Panc1 (cell line): ENCODE data around the gene SLC14A1. TPM values are rescaled to one million over a fixed set of nuclear protein-coding genes. Genes with fewer than 3 reads are reported as not detected.

Experiments
- ATAC-seq: fragments of 200-7000 bp; cut with Tn5 transposase; 2 replicates; pipeline ENCODE4 v1.9.1; 2020; ENCODE audit warnings: mild to moderate bottlenecking, moderate library complexity
- BruUV-seq: library from RNA; stranded (reverse); fragments of 400-500 nt; replicated peaks from 2 replicates; lab custom pipeline; 2021; lab: Mats Ljungman, UMichigan
- CTCF ChIA-PET: fragments of 300-600 bp; sonication (Branson Sonifier 250); formaldehyde crosslinking; loops from one replicate; lab custom pipeline; 2022; ENCODE audit warnings: antibody characterized with exemption; lab: Charles Lee
- POLR2A ChIA-PET: fragments of 300-600 bp; sonication (Branson Sonifier 250); formaldehyde crosslinking; loops from one replicate; lab custom pipeline; 2022; ENCODE audit warnings: antibody characterized with exemption; lab: Charles Lee
- DNase-seq: peaks from one replicate; pipeline ENCODE4 v3.0.0-alpha.2; 2010; ENCODE audit warnings: low read depth, low spot score
- H3K27ac ChIP-seq: 2 replicates; pipeline ENCODE4 v1.5.1; 2011; ENCODE audit warnings: mild to moderate bottlenecking, low read length, inconsistent platforms
- H3K27me3 ChIP-seq: fragments of 200-500 bp; sonication (Bioruptor generic); 2 replicates; pipeline ENCODE4 v1.6.0; 2014; ENCODE audit warnings: low read length, inconsistent platforms; ENCODE audit not compliant: control insufficient read depth, insufficient read depth
- H3K36me3 ChIP-seq: fragments of 200-500 bp; sonication (Bioruptor generic); 2 replicates; pipeline ENCODE4 v1.5.1; 2014; ENCODE audit warnings: inconsistent platforms, mild to moderate bottlenecking, low read length, moderate library complexity; ENCODE audit not compliant: control insufficient read depth, insufficient read depth
- H3K4me1 ChIP-seq: 2 replicates; pipeline ENCODE4 v1.5.1; 2011; ENCODE audit warnings: inconsistent platforms, mild to moderate bottlenecking, low read length, moderate library complexity; ENCODE audit not compliant: control insufficient read depth, insufficient read depth
- H3K4me3 ChIP-seq, 2 experiments: 2 replicates each; pipeline ENCODE4 v1.5.1; 2011 to 2012; ENCODE audit warnings: low read depth in 2 of 2, low read length in 2 of 2, mild to moderate bottlenecking in 2 of 2, inconsistent platforms in 1 of 2, moderate library complexity in 1 of 2
- H3K9me3 ChIP-seq: fragments of 200-500 bp; sonication (Bioruptor generic); 2 replicates; pipeline ENCODE4 v1.5.1; 2014; ENCODE audit warnings: low read depth, mild to moderate bottlenecking, inconsistent platforms, low read length, moderate library complexity; ENCODE audit not compliant: control insufficient read depth, insufficient read depth
- POLR2AphosphoS5 ChIP-seq: IDR thresholded peaks from 2 replicates; pipeline ENCODE4 v1.6.1; 2012; ENCODE audit warnings: mild to moderate bottlenecking, low read depth, low read length, moderate library complexity
- SIN3A ChIP-seq: IDR thresholded peaks from 2 replicates; pipeline ENCODE4 v1.6.1; 2012; ENCODE audit warnings: low read depth, mild to moderate bottlenecking, low read length, moderate library complexity, borderline replicate concordance; ENCODE audit not compliant: insufficient read depth
- TCF7L2 ChIP-seq: IDR thresholded peaks from 2 replicates; pipeline ENCODE4 v1.6.1; 2011; ENCODE audit warnings: mild to moderate bottlenecking, low read depth, low read length, inconsistent platforms
- in situ Hi-C: cut with HindIII; loops from 2 replicates; pipeline ENCODE4 v1.10.0; 2016; ENCODE audit warnings: low sequenced_read_pairs, low pct_unique_long_range_greater_than_20kb
- intact Hi-C: fragments of 100-400 bp; cut with micrococcal nuclease; formaldehyde crosslinking; loops from one replicate; pipeline ENCODE4 v1.10.0; 2022; ENCODE audit not compliant: unreplicated experiment
- total RNA-seq: library from RNA; stranded (reverse); gene quantifications from one replicate; pipeline ENCODE4 v1.2.1, GENCODE V29; 2021; ENCODE audit not compliant: unreplicated experiment
- TF ChIP-seq, protein P1 (sequence below), 2 experiments: IDR thresholded peaks; 2 replicates each; pipeline ENCODE4 v1.6.1; 2011 to 2012; ENCODE audit warnings: low read depth in 2 of 2, control low read depth in 1 of 2, low read length in 1 of 2, mild to moderate bottlenecking in 1 of 2, moderate library complexity in 1 of 2; ENCODE audit not compliant: insufficient read depth in 1 of 2
- TF ChIP-seq, protein P2 (sequence below): fragments of 450-650 bp; IDR thresholded peaks from 2 replicates; pipeline ENCODE4 v1.5.1; 2017; ENCODE audit warnings: mild to moderate bottlenecking

Gene SLC14A1
- total RNA-seq, 1 experiment from 2014 or later = 1.2 TPM

- no TSS peak for BruUV-seq
- no peaks in the 10 kb centered on the region; the same call in 1 of the 2 replicates for H3K27me3 ChIP-seq
- ATAC-seq (no peak), DNase-seq (no peak)
- POLR2A ChIA-PET = no interaction called here
- intact Hi-C loops (no loop called here), in situ Hi-C loops (no loop called here)
- H3K9me3 ChIP-seq = no peaks in the 10 kb centered on the region
- no peaks in the 10 kb centered on the region for H3K36me3 ChIP-seq
- H3K4me1 ChIP-seq = no peaks in the 10 kb centered on the region
- no peak overlapping the region for H3K4me3 ChIP-seq
- CTCF ChIA-PET = no interaction called here
- no peak overlapping the region for H3K27ac ChIP-seq
- TF ChIP-seq POLR2AphosphoS5 (no peak), SIN3A (no peak), TCF7L2 (no peak)
- TF ChIP-seq, protein P1, sequence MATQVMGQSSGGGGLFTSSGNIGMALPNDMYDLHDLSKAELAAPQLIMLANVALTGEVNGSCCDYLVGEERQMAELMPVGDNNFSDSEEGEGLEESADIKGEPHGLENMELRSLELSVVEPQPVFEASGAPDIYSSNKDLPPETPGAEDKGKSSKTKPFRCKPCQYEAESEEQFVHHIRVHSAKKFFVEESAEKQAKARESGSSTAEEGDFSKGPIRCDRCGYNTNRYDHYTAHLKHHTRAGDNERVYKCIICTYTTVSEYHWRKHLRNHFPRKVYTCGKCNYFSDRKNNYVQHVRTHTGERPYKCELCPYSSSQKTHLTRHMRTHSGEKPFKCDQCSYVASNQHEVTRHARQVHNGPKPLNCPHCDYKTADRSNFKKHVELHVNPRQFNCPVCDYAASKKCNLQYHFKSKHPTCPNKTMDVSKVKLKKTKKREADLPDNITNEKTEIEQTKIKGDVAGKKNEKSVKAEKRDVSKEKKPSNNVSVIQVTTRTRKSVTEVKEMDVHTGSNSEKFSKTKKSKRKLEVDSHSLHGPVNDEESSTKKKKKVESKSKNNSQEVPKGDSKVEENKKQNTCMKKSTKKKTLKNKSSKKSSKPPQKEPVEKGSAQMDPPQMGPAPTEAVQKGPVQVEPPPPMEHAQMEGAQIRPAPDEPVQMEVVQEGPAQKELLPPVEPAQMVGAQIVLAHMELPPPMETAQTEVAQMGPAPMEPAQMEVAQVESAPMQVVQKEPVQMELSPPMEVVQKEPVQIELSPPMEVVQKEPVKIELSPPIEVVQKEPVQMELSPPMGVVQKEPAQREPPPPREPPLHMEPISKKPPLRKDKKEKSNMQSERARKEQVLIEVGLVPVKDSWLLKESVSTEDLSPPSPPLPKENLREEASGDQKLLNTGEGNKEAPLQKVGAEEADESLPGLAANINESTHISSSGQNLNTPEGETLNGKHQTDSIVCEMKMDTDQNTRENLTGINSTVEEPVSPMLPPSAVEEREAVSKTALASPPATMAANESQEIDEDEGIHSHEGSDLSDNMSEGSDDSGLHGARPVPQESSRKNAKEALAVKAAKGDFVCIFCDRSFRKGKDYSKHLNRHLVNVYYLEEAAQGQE (IDR thresholded peaks at IDR 0.05; ENCODE audit: insufficient read depth in 1 of 2, low read depth in 2 of 2, low read length in 1 of 2) = no peak
- TF ChIP-seq, protein P2, sequence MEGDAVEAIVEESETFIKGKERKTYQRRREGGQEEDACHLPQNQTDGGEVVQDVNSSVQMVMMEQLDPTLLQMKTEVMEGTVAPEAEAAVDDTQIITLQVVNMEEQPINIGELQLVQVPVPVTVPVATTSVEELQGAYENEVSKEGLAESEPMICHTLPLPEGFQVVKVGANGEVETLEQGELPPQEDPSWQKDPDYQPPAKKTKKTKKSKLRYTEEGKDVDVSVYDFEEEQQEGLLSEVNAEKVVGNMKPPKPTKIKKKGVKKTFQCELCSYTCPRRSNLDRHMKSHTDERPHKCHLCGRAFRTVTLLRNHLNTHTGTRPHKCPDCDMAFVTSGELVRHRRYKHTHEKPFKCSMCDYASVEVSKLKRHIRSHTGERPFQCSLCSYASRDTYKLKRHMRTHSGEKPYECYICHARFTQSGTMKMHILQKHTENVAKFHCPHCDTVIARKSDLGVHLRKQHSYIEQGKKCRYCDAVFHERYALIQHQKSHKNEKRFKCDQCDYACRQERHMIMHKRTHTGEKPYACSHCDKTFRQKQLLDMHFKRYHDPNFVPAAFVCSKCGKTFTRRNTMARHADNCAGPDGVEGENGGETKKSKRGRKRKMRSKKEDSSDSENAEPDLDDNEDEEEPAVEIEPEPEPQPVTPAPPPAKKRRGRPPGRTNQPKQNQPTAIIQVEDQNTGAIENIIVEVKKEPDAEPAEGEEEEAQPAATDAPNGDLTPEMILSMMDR = no peak
Measured at GRCh38 chr18:45678441-45678840, 45.5 kb upstream of the SLC14A1 start.

DNA sequence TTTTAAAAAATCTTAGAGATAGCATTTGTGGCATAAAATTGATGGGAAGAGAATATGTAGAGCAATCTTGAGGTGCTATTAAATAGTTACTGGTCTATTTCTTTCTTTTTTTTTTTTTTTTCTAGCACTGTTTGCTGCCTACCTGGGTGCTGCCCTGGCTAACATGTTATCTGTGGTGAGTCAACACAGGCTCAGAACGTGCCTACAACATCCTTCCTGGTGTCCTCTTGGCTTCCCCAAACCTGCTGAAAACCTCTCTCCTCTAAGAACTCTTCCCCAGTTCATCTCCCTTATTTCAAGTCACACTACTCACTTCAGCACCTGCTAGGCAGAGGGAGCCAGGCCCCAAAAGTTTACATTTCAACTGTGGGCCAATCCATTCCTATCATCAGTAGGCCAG is 45.1 kb upstream of the SLC14A1 start:
- ATAC-seq (no peak), DNase-seq (no peak)
- TF ChIP-seq TCF7L2 (no peak), POLR2AphosphoS5 (no peak), SIN3A (no peak)
- TF ChIP-seq, protein P2 = no peak
- TF ChIP-seq, protein P1 (IDR thresholded peaks at IDR 0.05; ENCODE audit: insufficient read depth in 1 of 2, low read depth in 2 of 2, low read length in 1 of 2) = no peak
- Histone ChIP-seq H3K4me3 (no peak overlapping the region), H3K36me3 (no peaks in the 10 kb centered on the region), H3K4me1 (no peaks in the 10 kb centered on the region), H3K27me3 (no peaks in the 10 kb centered on the region; the same call in 1 of the 2 replicates), H3K27ac (no peak overlapping the region), H3K9me3 (no peaks in the 10 kb centered on the region)
- POLR2A ChIA-PET = no interaction called here
- intact Hi-C loops = no loop called here
- in situ Hi-C loops = no loop called here
- BruUV-seq = no TSS peak
- CTCF ChIA-PET = no interaction called here
